HEK293 (cell line): ENCODE results near the gene HMGB1.

ENCODE experiments used
- GLI4 ChIP-seq: fragments of 450-650 bp; formaldehyde crosslinking; IDR thresholded peaks from 2 replicates; pipeline ENCODE4 v1.5.1; 2016; ENCODE audit warnings: missing biosample characterization, missing genetic modification characterization
- INSM2 ChIP-seq: fragments of 450-650 bp; formaldehyde crosslinking; IDR thresholded peaks from 2 replicates; pipeline ENCODE4 v1.5.1; 2016; ENCODE audit warnings: missing biosample characterization, missing genetic modification characterization
- MEIS1 ChIP-seq: sonication (generic); formaldehyde crosslinking; IDR thresholded peaks from 2 replicates; pipeline ENCODE4 v1.8.1; 2022; ENCODE audit warnings: missing genetic modification reagents, mild to moderate bottlenecking, borderline replicate concordance
- MZF1 ChIP-seq: fragments of 450-650 bp; formaldehyde crosslinking; IDR thresholded peaks from 2 replicates; pipeline ENCODE4 v1.5.1; 2017; ENCODE audit warnings: missing biosample characterization, missing genetic modification characterization, borderline replicate concordance
- PRDM10 ChIP-seq: fragments of 450-650 bp; formaldehyde crosslinking; IDR thresholded peaks from 2 replicates; pipeline ENCODE4 v1.5.1; 2016; ENCODE audit warnings: missing biosample characterization, missing genetic modification characterization
- REPIN1 ChIP-seq: fragments of 450-650 bp; formaldehyde crosslinking; IDR thresholded peaks from 2 replicates; pipeline ENCODE4 v1.5.1; 2017; ENCODE audit warnings: missing biosample characterization, missing genetic modification characterization, low read depth
- SP3 ChIP-seq: fragments of 450-650 bp; formaldehyde crosslinking; IDR thresholded peaks from 2 replicates; pipeline ENCODE4 v1.5.1; 2016; ENCODE audit warnings: missing biosample characterization, missing genetic modification characterization
- TRIM28 ChIP-seq: IDR thresholded peaks from 2 replicates; pipeline ENCODE4 v1.6.1; 2011; ENCODE audit warnings: low read length, control low read depth, borderline replicate concordance
- ZBTB10 ChIP-seq: fragments of 450-650 bp; formaldehyde crosslinking; IDR thresholded peaks from 2 replicates; pipeline ENCODE4 v1.5.1; 2016; ENCODE audit warnings: missing biosample characterization, missing genetic modification characterization
- ZBTB8A ChIP-seq: fragments of 450-650 bp; formaldehyde crosslinking; IDR thresholded peaks from 2 replicates; pipeline ENCODE4 v1.5.1; 2016; ENCODE audit warnings: missing biosample characterization, missing genetic modification characterization
- ZNF138 ChIP-seq: fragments of 450-650 bp; formaldehyde crosslinking; IDR thresholded peaks from 2 replicates; pipeline ENCODE4 v1.5.1; 2016; ENCODE audit warnings: missing biosample characterization, missing genetic modification characterization, borderline replicate concordance
- ZNF146 ChIP-seq: fragments of 450-650 bp; formaldehyde crosslinking; IDR thresholded peaks from 2 replicates; pipeline ENCODE4 v1.5.1; 2016; ENCODE audit warnings: missing biosample characterization, missing genetic modification characterization
- ZNF157 ChIP-seq: fragments of 450-650 bp; formaldehyde crosslinking; IDR thresholded peaks from 2 replicates; pipeline ENCODE4 v1.5.1; 2016; ENCODE audit warnings: missing biosample characterization, missing genetic modification characterization
- ZNF221 ChIP-seq: fragments of 450-650 bp; formaldehyde crosslinking; IDR thresholded peaks from 2 replicates; pipeline ENCODE4 v1.5.1; 2017; ENCODE audit warnings: missing biosample characterization, missing genetic modification characterization, borderline replicate concordance
- ZNF292 ChIP-seq: fragments of 450-650 bp; formaldehyde crosslinking; IDR thresholded peaks from 2 replicates; pipeline ENCODE4 v1.5.1; 2016; ENCODE audit warnings: low read depth, missing biosample characterization, missing genetic modification characterization, borderline replicate concordance
- ZNF354C ChIP-seq: fragments of 450-650 bp; formaldehyde crosslinking; IDR thresholded peaks from 2 replicates; pipeline ENCODE4 v1.5.1; 2016; ENCODE audit warnings: missing biosample characterization, missing genetic modification characterization, low read depth, borderline replicate concordance
- ZNF423 ChIP-seq: fragments of 450-650 bp; formaldehyde crosslinking; IDR thresholded peaks from 2 replicates; pipeline ENCODE4 v1.5.1; 2016; ENCODE audit warnings: missing biosample characterization, missing genetic modification characterization
- ZNF518A ChIP-seq: fragments of 450-650 bp; formaldehyde crosslinking; conservative IDR thresholded peaks from 2 replicates; pipeline ENCODE4 v1.5.1; 2016; ENCODE audit warnings: low read depth, missing biosample characterization, missing genetic modification characterization
- ZNF544 ChIP-seq: fragments of 450-650 bp; formaldehyde crosslinking; IDR thresholded peaks from 2 replicates; pipeline ENCODE4 v1.5.0; 2017; ENCODE audit warnings: missing biosample characterization, missing genetic modification characterization
- ZNF645 ChIP-seq: fragments of 450-650 bp; formaldehyde crosslinking; IDR thresholded peaks from 2 replicates; pipeline ENCODE4; 2016; ENCODE audit warnings: missing biosample characterization, missing genetic modification characterization
- ZNF664 ChIP-seq: fragments of 450-650 bp; formaldehyde crosslinking; IDR thresholded peaks from 2 replicates; pipeline ENCODE4 v1.5.1; 2016; ENCODE audit warnings: missing biosample characterization, missing genetic modification characterization
- ZNF776 ChIP-seq: fragments of 450-650 bp; formaldehyde crosslinking; IDR thresholded peaks from 2 replicates; pipeline ENCODE4 v1.5.0; 2017; ENCODE audit warnings: missing biosample characterization, missing genetic modification characterization, borderline replicate concordance
- ZNF792 ChIP-seq: fragments of 450-650 bp; formaldehyde crosslinking; IDR thresholded peaks from 2 replicates; pipeline ENCODE4 v1.5.1; 2016; ENCODE audit warnings: missing biosample characterization, missing genetic modification characterization
- ZNF830 ChIP-seq: fragments of 450-650 bp; IDR thresholded peaks from 2 replicates; pipeline ENCODE4 v1.5.0; 2018; ENCODE audit warnings: missing biosample characterization, missing genetic modification characterization, low read depth, mild to moderate bottlenecking, moderate library complexity

HMGB1 gene

GRCh38 chr13:30421093-30422053, 44.4 kb downstream of the HMGB1 start (continued):
- TF ChIP-seq ZNF518A (tag by site-specific recombination) (no peak), ZNF792 (tag by site-specific recombination) (no peak), ZNF157 (tag by site-specific recombination) (no peak), TRIM28 (0 out of 2 replicates have a peak, but pooled peaks have one; percentile 21), ZNF645 (no peak), ZNF423 (tag by site-specific recombination) (no peak), INSM2 (0 out of 2 replicates have a peak, but pooled peaks have one; percentile 14), PRDM10 (tag by site-specific recombination) (0 out of 2 replicates have a peak, but pooled peaks have one; percentile 38), ZNF664 (tag by site-specific recombination) (no peak), MEIS1 (CRISPR knock-in tag) (no peak), ZNF221 (no peak), ZNF776 (tag by site-specific recombination) (no peak), ZNF292 (tag by site-specific recombination) (no peak), ZNF830 (tag by site-specific recombination) (no peak), MZF1 (tag by site-specific recombination) (no peak; the same call in 1 of the 2 replicates), SP3 (tag by site-specific recombination) (peak; percentile 84), REPIN1 (no peak), ZNF138 (tag by site-specific recombination) (no peak), ZBTB8A (tag by site-specific recombination) (peak; percentile 79), ZBTB10 (no peak), ZNF146 (tag by site-specific recombination) (no peak), GLI4 (tag by site-specific recombination) (no peak), ZNF544 (no peak), ZNF354C (no peak)
